COLO829 (cell line): Measurements from ENCODE around the gene TYW5.

Source experiments
- DNase-seq: peaks from one replicate; pipeline ENCODE4 v3.0.0; 2012; ENCODE audit warnings: low spot score

The TYW5 gene

GRCh38 chr2:199955339-199956061 lies at the start of gene TYW5, which contains the start of gene MAIP1:
Gene TYW5 (minus strand): TSS chr2:199955491. CDS start chr2:199955470, 21 bp downstream.
Gene MAIP1 (plus strand): TSS chr2:199955582. CDS start chr2:199955799, 217 bp downstream.
- DNase-seq = peak; percentile 88

- peak; percentile 68 for DNase-seq
Observed at GRCh38 chr2:200003444-200003843, 48.2 kb upstream of the TYW5 start.

- DNase-seq = no peak
Observed at GRCh38 chr2:200000444-200001163, 45.3 kb upstream of the TYW5 start.

GRCh38 chr2:199999166-199999565 lies 43.9 kb upstream of the TYW5 start:
- DNase-seq = no peak

- DNase-seq = no peak
Observed at GRCh38 chr2:199997296-199997695, 42.0 kb upstream of the TYW5 start.

GRCh38 chr2:199994896-199995295 lies 39.6 kb upstream of the TYW5 start:
- no peak for DNase-seq

- DNase-seq = no peak
Observed at GRCh38 chr2:199994371-199994770, 39.1 kb upstream of the TYW5 start.

GRCh38 chr2:199992296-199992695 lies 37.0 kb upstream of the TYW5 start:
- no peak for DNase-seq

GRCh38 chr2:199991691-199992090 lies 36.4 kb upstream of the TYW5 start:
- no peak for DNase-seq

GRCh38 chr2:199989822-199990221 lies 34.5 kb upstream of the TYW5 start:
- no peak for DNase-seq

GRCh38 chr2:199988151-199988550 lies 32.9 kb upstream of the TYW5 start:
- DNase-seq = no peak

GRCh38 chr2:199987586-199987985 lies 32.3 kb upstream of the TYW5 start:
- no peak for DNase-seq

- DNase-seq = peak; percentile 56
Observed at GRCh38 chr2:199985625-199986207, 30.4 kb upstream of the TYW5 start.

- DNase-seq = no peak
Observed at GRCh38 chr2:199984755-199985154, 29.5 kb upstream of the TYW5 start.

GRCh38 chr2:199984159-199984558 lies 28.9 kb upstream of the TYW5 start:
- DNase-seq = no peak

GRCh38 chr2:199983534-199983933 lies 28.2 kb upstream of the TYW5 start:
- DNase-seq = no peak

GRCh38 chr2:199982126-199982843 lies 27.0 kb upstream of the TYW5 start:
- DNase-seq = no peak

- peak; percentile 65 for DNase-seq
Observed at GRCh38 chr2:199979832-199980628, 24.7 kb upstream of the TYW5 start.

GRCh38 chr2:199979398-199979797 lies 24.1 kb upstream of the TYW5 start:
- DNase-seq = no peak

GRCh38 chr2:199977984-199978415 lies 22.7 kb upstream of the TYW5 start:
- DNase-seq = no peak

- no peak for DNase-seq
Observed at GRCh38 chr2:199975273-199975895, 20.1 kb upstream of the TYW5 start.
